Bronchial epithelial cell (primary cell): ENCODE measurements around the gene DUSP28. TPM values are rescaled to one million over a fixed set of nuclear protein-coding genes. Genes with fewer than 3 reads are reported as not detected.

Source experiments
- DNase-seq: peaks from one replicate; pipeline ENCODE4 v3.0.0-alpha.2; 2010; ENCODE audit warnings: low read depth
- FAIRE-seq: peaks from 2 replicates; lab custom pipeline; 2011; peaks lifted over from hg19 to GRCh38; lab: Jason Lieb, UNC
- H3K27me3 ChIP-seq: 2 replicates; pipeline ENCODE4 v1.5.1; 2011; ENCODE audit warnings: low read length; ENCODE audit not compliant: control insufficient read depth, insufficient read depth
- H3K36me3 ChIP-seq: 2 replicates; pipeline ENCODE4 v1.5.1; 2011; ENCODE audit warnings: low read length; ENCODE audit not compliant: control insufficient read depth, insufficient read depth
- H3K4me3 ChIP-seq: 2 replicates; pipeline ENCODE4 v1.5.1; 2011; ENCODE audit warnings: mild to moderate bottlenecking, low read depth, low read length, control low read depth
- CTCF ChIP-seq: IDR thresholded peaks from 2 replicates; pipeline ENCODE4 v1.5.1; 2011; ENCODE audit warnings: mild to moderate bottlenecking, moderate library complexity, low read length, control low read depth, inconsistent platforms; ENCODE audit not compliant: insufficient read depth, severe bottlenecking
- total RNA-seq: library from RNA; depleted of rRNA; stranded (reverse); fragments of >200 nt; gene quantifications from 2 replicates; pipeline ENCODE4 v1.2.1, GENCODE V29; 2014

DUSP28 gene
- total RNA-seq, 1 donor from 2014 or later, result 2.1 TPM

DNA sequence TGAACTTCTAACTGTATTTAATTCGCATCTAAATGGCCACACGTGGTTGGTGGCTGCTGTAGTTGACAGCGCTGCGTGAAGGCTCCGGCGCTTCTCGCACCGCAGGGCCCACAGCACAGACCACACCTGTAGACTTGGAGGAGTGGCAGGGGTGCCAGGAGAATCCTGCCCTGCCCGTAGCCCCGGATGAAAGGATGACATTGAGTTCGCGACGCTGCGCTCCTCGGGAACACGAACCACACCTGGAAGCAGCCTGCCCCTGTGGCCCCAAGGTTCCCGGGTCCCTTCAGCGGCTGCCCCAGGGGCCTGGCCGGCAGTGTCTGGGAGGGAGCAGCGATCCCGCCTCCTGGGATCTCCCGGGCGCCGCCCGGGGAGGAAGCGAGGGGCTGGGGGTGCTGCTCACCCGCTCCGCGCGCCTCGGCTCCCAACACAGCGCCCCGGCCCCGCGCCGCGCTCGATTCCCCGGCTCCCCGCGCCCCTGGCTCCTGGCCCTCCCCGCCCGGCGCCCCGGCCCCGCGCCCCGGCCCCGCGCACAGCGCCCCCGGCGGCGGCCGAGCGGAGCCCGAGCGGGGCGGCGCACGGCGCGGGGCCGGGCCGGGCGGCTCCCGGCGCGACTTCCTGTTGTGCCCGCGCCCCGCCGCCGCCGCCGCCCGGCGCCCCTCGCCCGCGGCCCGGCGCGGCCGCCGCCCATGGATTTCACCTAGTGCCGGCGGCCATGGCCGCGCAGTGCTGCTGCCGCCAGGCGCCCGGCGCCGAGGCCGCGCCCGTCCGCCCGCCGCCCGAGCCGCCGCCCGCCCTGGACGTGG, 7.9 kb downstream of the DUSP28 start, which contains the start of gene RNPEPL1:
RNPEPL1 (plus strand) TSS at position 613 of the 806 bp plus-strand sequence; CDS start at position 716, 103 bp downstream.
- Histone ChIP-seq H3K27me3 (no peaks in the 10 kb centered on the region), H3K4me3 (peak within 1 kb of the TSS; percentile 65), H3K36me3 (no peaks in the 10 kb centered on the region)
- FAIRE-seq, result no peak
- peak; percentile 30 for DNase-seq
- no peak for TF ChIP-seq CTCF

DNA sequence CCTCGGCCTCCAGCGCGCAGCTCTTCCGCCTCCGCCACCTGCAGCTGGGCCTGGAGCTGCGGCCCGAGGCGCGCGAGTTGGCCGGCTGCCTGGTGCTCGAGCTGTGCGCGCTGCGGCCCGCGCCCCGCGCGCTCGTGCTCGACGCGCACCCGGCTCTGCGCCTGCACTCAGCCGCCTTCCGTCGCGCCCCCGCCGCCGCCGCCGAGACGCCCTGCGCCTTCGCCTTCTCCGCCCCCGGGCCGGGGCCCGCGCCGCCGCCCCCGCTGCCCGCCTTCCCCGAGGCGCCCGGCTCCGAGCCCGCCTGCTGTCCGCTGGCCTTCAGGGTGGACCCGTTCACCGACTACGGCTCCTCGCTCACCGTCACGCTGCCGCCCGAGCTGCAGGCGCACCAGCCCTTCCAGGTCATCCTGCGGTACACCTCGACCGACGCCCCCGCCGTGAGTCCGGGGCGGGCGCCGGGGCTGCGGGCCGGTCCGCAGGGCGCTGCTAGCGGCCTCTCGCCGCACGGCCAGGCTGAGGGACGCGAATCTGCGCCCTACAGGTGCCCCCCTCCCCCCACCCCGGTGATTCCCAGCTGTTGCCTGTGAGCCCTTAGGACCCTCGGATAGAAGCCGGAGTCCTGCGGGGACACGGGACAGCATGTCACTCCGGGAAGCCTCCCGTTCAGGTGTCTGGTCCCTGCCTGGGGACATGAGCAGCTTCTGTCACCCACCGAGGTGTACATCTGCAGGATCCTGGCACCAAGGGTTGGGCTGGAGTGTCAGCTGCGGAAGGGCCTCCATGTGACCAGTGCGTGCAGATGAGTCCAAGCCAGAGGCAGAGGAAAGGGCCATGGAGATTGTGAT, 8.7 kb downstream of the DUSP28 start:
- Histone ChIP-seq H3K36me3 (no peaks in the 10 kb centered on the region), H3K27me3 (no peaks in the 10 kb centered on the region), H3K4me3 (peak overlapping the region; percentile 53)
- DNase-seq (no peak), FAIRE-seq (no peak)
- TF ChIP-seq CTCF, result no peak

- DNase-seq (no peak), FAIRE-seq (no peak)
- no peak for TF ChIP-seq CTCF
- no peaks in the 10 kb centered on the region for H3K27me3 ChIP-seq
- peak overlapping the region; percentile 53 for H3K4me3 ChIP-seq
- H3K36me3 ChIP-seq, result no peaks in the 10 kb centered on the region
Observed at GRCh38 chr2:240569523-240569997, 9.4 kb downstream of the DUSP28 start.

DNA sequence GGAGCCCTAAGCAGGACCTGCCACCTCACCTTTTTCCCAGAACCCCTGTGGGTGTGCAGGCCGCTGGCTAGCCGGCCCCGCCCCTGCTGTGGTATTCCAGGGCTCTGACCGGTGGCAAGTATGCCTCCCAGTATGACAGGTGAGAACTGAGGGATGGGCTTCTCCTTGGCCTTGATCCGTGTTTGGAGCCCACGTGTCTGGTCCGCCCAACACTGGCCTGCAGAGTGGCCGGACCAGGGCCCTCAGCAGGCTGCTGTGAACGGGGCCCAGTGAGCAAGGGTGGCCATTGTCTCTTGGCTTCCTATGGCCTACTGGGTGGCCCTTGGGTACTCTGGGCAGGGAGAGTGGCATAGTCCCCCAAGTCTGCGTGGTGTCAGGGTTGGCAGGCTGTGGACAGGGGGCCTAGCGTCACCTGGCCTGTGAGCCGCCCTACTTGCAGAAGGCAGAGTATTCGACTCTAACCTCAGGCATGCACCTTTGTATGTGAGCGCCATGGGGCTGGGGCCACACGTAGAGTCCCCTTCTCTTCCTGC, 9.9 kb downstream of the DUSP28 start:
- FAIRE-seq (no peak), DNase-seq (no peak)
- no peak for TF ChIP-seq CTCF
- Histone ChIP-seq H3K4me3 (no peak overlapping the region), H3K27me3 (no peaks in the 10 kb centered on the region), H3K36me3 (no peaks in the 10 kb centered on the region)

- no peaks in the 10 kb centered on the region for H3K27me3 ChIP-seq
- FAIRE-seq (no peak), DNase-seq (no peak)
- no peaks in the 10 kb centered on the region for H3K36me3 ChIP-seq
- no peak for TF ChIP-seq CTCF
- no peak overlapping the region for H3K4me3 ChIP-seq
Observed at GRCh38 chr2:240570531-240571313, 10.6 kb downstream of the DUSP28 start.
